HepG2 (cell line): ENCODE results near the gene WWC2. TPM values are rescaled to one million over a fixed set of nuclear protein-coding genes. Genes with fewer than 3 reads are reported as not detected.

Source experiments
- ATAC-seq: fragments of 200-7000 bp; cut with Tn5 transposase; 3 replicates; pipeline ENCODE4 v1.9.1; 2020; ENCODE audit warnings: mild to moderate bottlenecking, moderate library complexity
- BruUV-seq: library from RNA; stranded (reverse); fragments of 400-500 nt; replicated peaks from 2 replicates; lab custom pipeline; 2021; lab: Mats Ljungman, UMichigan
- CTCF ChIA-PET: fragments of 300-600 bp; formaldehyde crosslinking; extraction: SDS; loops from one replicate; lab custom pipeline; 2021; ENCODE audit warnings: low total read pairs, inconsistent platforms, low intra/inter-chr PET ratio; lab: Yijun Ruan, JAX
- POLR2A ChIA-PET: fragments of 350-600 bp; sonication (Branson Sonifier 250); formaldehyde crosslinking; loops from one replicate; lab custom pipeline; 2020; ENCODE audit warnings: antibody characterized with exemption, inconsistent platforms; lab: Yijun Ruan, JAX
- DNase-seq: peaks from one replicate; pipeline ENCODE4 v3.0.0-alpha.2; 2015; ENCODE audit warnings: low spot score
- FAIRE-seq: peaks from 3 replicates; lab custom pipeline; 2011; peaks lifted over from hg19 to GRCh38; lab: Jason Lieb, UNC
- H2AFZ ChIP-seq: one replicate; pipeline ENCODE4 v1.6.1; 2011; ENCODE audit warnings: low read length, inconsistent platforms
- H3K27ac ChIP-seq: fragments of 300-600 bp; 3 replicates; pipeline ENCODE4 v1.8.0; 2011; ENCODE audit warnings: mixed run types, mild to moderate bottlenecking, mixed read lengths, low read length, inconsistent platforms; ENCODE audit not compliant: insufficient read depth; ENCODE audit errors: extremely low read length
- H3K27me3 ChIP-seq, 2 experiments: fragments of 200-600 bp in 1 of 2; 2 replicates in 1 of 2; 3 replicates in 1 of 2; pipeline versions ENCODE4 v1.6.0 to v1.8.0; 2011; ENCODE audit warnings: low read length in 2 of 2, mild to moderate bottlenecking in 2 of 2, moderate library complexity in 2 of 2, inconsistent platforms in 1 of 2; ENCODE audit not compliant: insufficient read depth in 2 of 2, control insufficient read depth in 1 of 2
- H3K36me3 ChIP-seq, 2 experiments: fragments of 200-600 bp in 1 of 2; replicated peaks in 1 of 2; 2 replicates in 1 of 2; 3 replicates in 1 of 2; pipeline versions ENCODE4 v1.5.1 to v1.8.0; 2011; ENCODE audit warnings: low read length in 2 of 2, inconsistent platforms in 1 of 2; ENCODE audit not compliant: insufficient read depth in 2 of 2, control insufficient read depth in 1 of 2
- H3K4me1 ChIP-seq: 2 replicates; pipeline ENCODE4 v1.5.1; 2012; ENCODE audit warnings: low read length, inconsistent platforms; ENCODE audit not compliant: insufficient read depth
- H3K4me2 ChIP-seq: 2 replicates; pipeline ENCODE4 v1.6.0; 2011; ENCODE audit warnings: low read depth, low read length, inconsistent platforms
- H3K4me3 ChIP-seq, 3 experiments: fragments of 200-600 bp in 1 of 3; sonication (generic), shearing (Covaris generic) in 1 of 3; replicated peaks in 1 of 3; 2 replicates each; pipeline ENCODE4 v1.5.1; 2011 to 2016; ENCODE audit warnings: low read length in 3 of 3, inconsistent platforms in 2 of 3, low read depth in 2 of 3, mild to moderate bottlenecking in 2 of 3, control low read depth in 1 of 3, mixed read lengths in 1 of 3; ENCODE audit not compliant: insufficient read depth in 1 of 3
- H3K79me2 ChIP-seq: one replicate; pipeline ENCODE4 v1.6.1; 2011; ENCODE audit warnings: low read length, inconsistent platforms; ENCODE audit not compliant: insufficient read depth
- H3K9ac ChIP-seq: 2 replicates; pipeline ENCODE4 v1.6.0; 2011; ENCODE audit warnings: mild to moderate bottlenecking, low read depth, low read length, inconsistent platforms; ENCODE audit not compliant: insufficient read depth
- H3K9me3 ChIP-seq: 2 replicates; pipeline ENCODE4 v1.5.1; 2012; ENCODE audit warnings: mild to moderate bottlenecking, low read length
- H4K20me1 ChIP-seq: 2 replicates; pipeline ENCODE4 v1.6.0; 2011; ENCODE audit warnings: inconsistent platforms, mild to moderate bottlenecking, low read length, moderate library complexity; ENCODE audit not compliant: insufficient read depth
- BORCS8-MEF2B ChIP-seq: sonication (generic); formaldehyde crosslinking; IDR thresholded peaks from 2 replicates; pipeline ENCODE4 v1.8.0; 2022; ENCODE audit warnings: mild to moderate bottlenecking, missing genetic modification reagents
- IRF2 ChIP-seq: IDR thresholded peaks from 2 replicates; pipeline ENCODE4 v1.6.1; 2018; ENCODE audit warnings: missing genetic modification reagents, missing compliant biosample characterization
- MAZ ChIP-seq, 2 experiments: sonication (generic) in 1 of 2; formaldehyde crosslinking in 1 of 2; IDR thresholded peaks; 2 replicates each; pipeline versions ENCODE4 v1.5.0 to v1.6.1; 2012 to 2020; ENCODE audit warnings: low read depth in 2 of 2, mild to moderate bottlenecking in 2 of 2, borderline replicate concordance in 1 of 2, improper control_type of control experiment in 1 of 2, low read length in 1 of 2, missing genetic modification reagents in 1 of 2, moderate library complexity in 1 of 2
- NFKB2 ChIP-seq: sonication (generic); formaldehyde crosslinking; IDR thresholded peaks from 2 replicates; pipeline ENCODE4 v1.4.0; 2020; ENCODE audit warnings: missing genetic modification reagents, borderline replicate concordance
- RBM39 ChIP-seq: fragments of 200-400 bp; formaldehyde crosslinking; IDR thresholded peaks from one replicate; pipeline ENCODE4 v1.6.1; 2018; ENCODE audit warnings: antibody characterized with exemption, mild to moderate bottlenecking, low read depth, low read length; ENCODE audit not compliant: poor library complexity, severe bottlenecking
- RORA ChIP-seq: sonication (generic); formaldehyde crosslinking; IDR thresholded peaks from 2 replicates; pipeline ENCODE4 v1.5.0; 2020; ENCODE audit warnings: mild to moderate bottlenecking, missing genetic modification reagents, moderate library complexity
- SATB2 ChIP-seq: sonication (generic); formaldehyde crosslinking; IDR thresholded peaks from 2 replicates; pipeline ENCODE4 v1.5.0; 2020; ENCODE audit warnings: missing genetic modification reagents
- TBP ChIP-seq: sonication (generic); formaldehyde crosslinking; IDR thresholded peaks from 2 replicates; pipeline ENCODE4 v1.5.0; 2020; ENCODE audit warnings: missing genetic modification reagents
- ZFP90 ChIP-seq: sonication (generic); formaldehyde crosslinking; IDR thresholded peaks from 2 replicates; pipeline ENCODE4 v1.8.0; 2022; ENCODE audit warnings: missing genetic modification reagents, mild to moderate bottlenecking, inconsistent platforms, borderline replicate concordance
- ZNF12 ChIP-seq: sonication (generic); formaldehyde crosslinking; IDR thresholded peaks from 2 replicates; pipeline ENCODE4 v1.5.0; 2020; ENCODE audit warnings: missing genetic modification reagents
- ZNF232 ChIP-seq: sonication (generic); formaldehyde crosslinking; IDR thresholded peaks from 2 replicates; pipeline ENCODE4 v1.4.0; 2020; ENCODE audit warnings: missing genetic modification reagents, borderline replicate concordance
- ZNF354B ChIP-seq: sonication (generic); formaldehyde crosslinking; IDR thresholded peaks from 2 replicates; pipeline ENCODE4 v1.8.0; 2022; ENCODE audit warnings: mild to moderate bottlenecking, missing genetic modification reagents
- ZNF674 ChIP-seq: sonication (generic); formaldehyde crosslinking; IDR thresholded peaks from 2 replicates; pipeline ENCODE4 v1.5.0; 2020; ENCODE audit warnings: low read depth, mild to moderate bottlenecking, missing genetic modification reagents
- WGBS: methylation state at CpG from one replicate; pipeline ENCODE4 v1.1.6; 2017; ENCODE audit warnings: low lambda C conversion rate; 5-methylcytosine and 5-hydroxymethylcytosine counted together
- in situ Hi-C: cut with HindIII; loops from 2 replicates; pipeline ENCODE4 v1.10.0; 2017; ENCODE audit warnings: low pct_unique_long_range_greater_than_20kb; ENCODE audit not compliant: extremely low pct_ligation_motif_present
- intact Hi-C: fragments of 100-400 bp; cut with micrococcal nuclease; formaldehyde crosslinking; loops from one replicate; pipeline ENCODE4 v1.10.0; 2022; ENCODE audit not compliant: unreplicated experiment
- polyA plus RNA-seq, 8 experiments: library from polyadenylated mRNA; depleted of rRNA in 3 of 8; stranded (reverse) in 7 of 8; unstranded in 1 of 8; fragments of >200 nt; fragmentation: Illumina TruSeq in 4 of 8; extraction: Trizol in 4 of 8; gene quantifications; 2 replicates each; pipeline versions ENCODE4 v1.2.1 to v1.2.3, GENCODE V29; 2011 to 2016; ENCODE audit warnings: low read depth in 4 of 8, missing spikeins in 1 of 8, mixed read lengths in 1 of 8; ENCODE audit not compliant: insufficient read depth in 1 of 8
- total RNA-seq, 5 experiments: library from RNA; depleted of rRNA; stranded (reverse); fragments of >200 nt; fragmentation: Illumina TruSeq; extraction: Trizol; gene quantifications; 2 replicates each; pipeline ENCODE4 v1.2.3, GENCODE V29; 2016; ENCODE audit warnings: low read depth in 1 of 5
- TF ChIP-seq, protein P1 (sequence below): sonication (generic); formaldehyde crosslinking; IDR thresholded peaks from 2 replicates; pipeline ENCODE4 v1.4.0; 2020; ENCODE audit warnings: missing genetic modification reagents
- TF ChIP-seq, protein P2 (sequence below): sonication (generic); formaldehyde crosslinking; conservative IDR thresholded peaks from 2 replicates; pipeline ENCODE4 v1.4.0; 2020; ENCODE audit warnings: missing genetic modification reagents
- TF ChIP-seq, protein P3 (sequence below): sonication (generic); formaldehyde crosslinking; IDR thresholded peaks from 2 replicates; pipeline ENCODE4 v1.8.1; 2023; ENCODE audit warnings: mild to moderate bottlenecking, missing genetic modification reagents

WWC2 gene
- total and polyA plus RNA-seq, 2 of the 13 experiments (the other 11 are each of a cell fraction or from before 2014, with no cell fraction given) = 40.0 to 50.1 TPM

DNA sequence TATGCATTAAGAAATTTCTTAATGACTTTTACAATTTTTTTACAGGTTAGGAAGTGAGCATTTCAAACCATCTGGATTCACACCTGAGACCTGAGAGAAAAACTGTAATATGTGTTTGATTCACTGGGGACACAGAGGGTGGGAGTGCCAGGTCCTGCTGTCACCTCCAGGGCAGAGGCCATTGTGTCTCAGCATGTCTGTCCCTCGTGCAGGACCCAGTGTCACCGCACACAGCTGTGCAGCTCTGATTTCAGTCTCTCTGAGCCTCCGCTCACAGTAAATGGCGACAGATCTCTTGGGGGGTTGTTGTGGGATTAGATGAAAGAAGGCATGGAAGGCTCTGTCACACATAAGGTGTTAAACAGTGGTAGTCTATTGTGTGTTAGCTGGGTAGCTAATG lies 246.2 kb downstream of the WWC2 start:
- no peak for DNase-seq
- WGBS = 64% methylated on average over 4 of the region's 4 CpGs
- H3K79me2 ChIP-seq = no peaks in the 10 kb centered on the region

More for the DNA sequence above, 246.2 kb downstream of the WWC2 start:
- Histone ChIP-seq H3K4me1 (no peaks in the 10 kb centered on the region), H4K20me1 (no peaks in the 10 kb centered on the region), H3K36me3 (no peaks in the 10 kb centered on the region), H3K4me3 (no peak overlapping the region), H2AFZ (no peak overlapping the region), H3K27ac (no peak overlapping the region), H3K9me3 (no peaks in the 10 kb centered on the region), H3K27me3 (no peaks in the 10 kb centered on the region), H3K9ac (no peak overlapping the region), H3K4me2 (no peak overlapping the region)
- ChIA-PET POLR2A (no interaction called here), CTCF (no interaction called here)
- BruUV-seq = no TSS peak
- FAIRE-seq (no peak), ATAC-seq (peak; percentile 52)
- in situ Hi-C loops = no loop called here
- intact Hi-C loops = no loop called here
- TF ChIP-seq NFKB2 = no peak
- no peak for TF ChIP-seq RORA (CRISPR knock-in tag)
- no peak for TF ChIP-seq IRF2 (CRISPR knock-in tag)
- no peak for TF ChIP-seq ZNF354B (CRISPR knock-in tag)
- TF ChIP-seq MAZ (IDR thresholded peaks at IDR 0.05; ENCODE audit: borderline replicate concordance, low read depth, low read length) = no peak
- TF ChIP-seq MAZ (CRISPR knock-in tag; IDR thresholded peaks at IDR 0.05; ENCODE audit: low read depth) = no peak
- no peak for TF ChIP-seq ZNF12 (CRISPR knock-in tag)
- no peak for TF ChIP-seq RBM39
- TF ChIP-seq TBP (CRISPR knock-in tag) = no peak
- no peak for TF ChIP-seq SATB2 (CRISPR knock-in tag)
- TF ChIP-seq, protein P1, sequence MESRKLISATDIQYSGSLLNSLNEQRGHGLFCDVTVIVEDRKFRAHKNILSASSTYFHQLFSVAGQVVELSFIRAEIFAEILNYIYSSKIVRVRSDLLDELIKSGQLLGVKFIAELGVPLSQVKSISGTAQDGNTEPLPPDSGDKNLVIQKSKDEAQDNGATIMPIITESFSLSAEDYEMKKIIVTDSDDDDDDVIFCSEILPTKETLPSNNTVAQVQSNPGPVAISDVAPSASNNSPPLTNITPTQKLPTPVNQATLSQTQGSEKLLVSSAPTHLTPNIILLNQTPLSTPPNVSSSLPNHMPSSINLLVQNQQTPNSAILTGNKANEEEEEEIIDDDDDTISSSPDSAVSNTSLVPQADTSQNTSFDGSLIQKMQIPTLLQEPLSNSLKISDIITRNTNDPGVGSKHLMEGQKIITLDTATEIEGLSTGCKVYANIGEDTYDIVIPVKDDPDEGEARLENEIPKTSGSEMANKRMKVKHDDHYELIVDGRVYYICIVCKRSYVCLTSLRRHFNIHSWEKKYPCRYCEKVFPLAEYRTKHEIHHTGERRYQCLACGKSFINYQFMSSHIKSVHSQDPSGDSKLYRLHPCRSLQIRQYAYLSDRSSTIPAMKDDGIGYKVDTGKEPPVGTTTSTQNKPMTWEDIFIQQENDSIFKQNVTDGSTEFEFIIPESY (CRISPR knock-in tag) = no peak
- TF ChIP-seq ZNF674 (CRISPR knock-in tag) = no peak
- no peak for TF ChIP-seq BORCS8-MEF2B
- TF ChIP-seq, protein P2, sequence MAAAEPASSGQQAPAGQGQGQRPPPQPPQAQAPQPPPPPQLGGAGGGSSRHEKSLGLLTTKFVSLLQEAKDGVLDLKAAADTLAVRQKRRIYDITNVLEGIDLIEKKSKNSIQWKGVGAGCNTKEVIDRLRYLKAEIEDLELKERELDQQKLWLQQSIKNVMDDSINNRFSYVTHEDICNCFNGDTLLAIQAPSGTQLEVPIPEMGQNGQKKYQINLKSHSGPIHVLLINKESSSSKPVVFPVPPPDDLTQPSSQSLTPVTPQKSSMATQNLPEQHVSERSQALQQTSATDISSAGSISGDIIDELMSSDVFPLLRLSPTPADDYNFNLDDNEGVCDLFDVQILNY = no peak
- TF ChIP-seq, protein P3, sequence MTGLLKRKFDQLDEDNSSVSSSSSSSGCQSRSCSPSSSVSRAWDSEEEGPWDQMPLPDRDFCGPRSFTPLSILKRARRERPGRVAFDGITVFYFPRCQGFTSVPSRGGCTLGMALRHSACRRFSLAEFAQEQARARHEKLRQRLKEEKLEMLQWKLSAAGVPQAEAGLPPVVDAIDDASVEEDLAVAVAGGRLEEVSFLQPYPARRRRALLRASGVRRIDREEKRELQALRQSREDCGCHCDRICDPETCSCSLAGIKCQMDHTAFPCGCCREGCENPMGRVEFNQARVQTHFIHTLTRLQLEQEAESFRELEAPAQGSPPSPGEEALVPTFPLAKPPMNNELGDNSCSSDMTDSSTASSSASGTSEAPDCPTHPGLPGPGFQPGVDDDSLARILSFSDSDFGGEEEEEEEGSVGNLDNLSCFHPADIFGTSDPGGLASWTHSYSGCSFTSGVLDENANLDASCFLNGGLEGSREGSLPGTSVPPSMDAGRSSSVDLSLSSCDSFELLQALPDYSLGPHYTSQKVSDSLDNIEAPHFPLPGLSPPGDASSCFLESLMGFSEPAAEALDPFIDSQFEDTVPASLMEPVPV (CRISPR knock-in tag) = no peak
- no peak for TF ChIP-seq ZFP90 (CRISPR knock-in tag)
- TF ChIP-seq ZNF232 (CRISPR knock-in tag) = no peak
